HG03457 (cell line): Measurements from ENCODE around the gene CEP72.
"Not testable (repeated sequence)": the region's sequence is repeated elsewhere in the genome, so short reads cannot be mapped to it uniquely, and the experiment has no call there.

Experiments
- ATAC-seq: cut with Tn5 transposase; IDR thresholded peaks from one replicate; pipeline ENCODE4 v1.9.1; 2021; ENCODE audit warnings: moderate number of reproducible peaks; ENCODE audit not compliant: unreplicated experiment

CEP72 gene

GRCh38 chr5:612498-613424, 621 bp downstream of the CEP72 start:
- ATAC-seq, result peak; percentile 16

- ATAC-seq, result no peak
These were observed 4.4 kb downstream of the CEP72 start for GRCh38 chr5:616484-617039.

- ATAC-seq, result no peak
These were observed 5.8 kb downstream of the CEP72 start for GRCh38 chr5:617896-618295.

- no peak for ATAC-seq
These were observed 6.3 kb downstream of the CEP72 start for GRCh38 chr5:618450-618849.

- ATAC-seq, result no peak
These were observed 7.3 kb downstream of the CEP72 start for GRCh38 chr5:619444-619843.

GRCh38 chr5:620152-620551, 8.0 kb downstream of the CEP72 start:
- ATAC-seq, result no peak

GRCh38 chr5:620586-621180, 8.5 kb downstream of the CEP72 start:
- no peak for ATAC-seq

- ATAC-seq, result no peak
These were observed 9.2 kb downstream of the CEP72 start for GRCh38 chr5:621341-621761.

- no peak for ATAC-seq
These were observed 10.2 kb downstream of the CEP72 start for GRCh38 chr5:622359-622758.

GRCh38 chr5:622946-623522, 10.9 kb downstream of the CEP72 start:
- no peak for ATAC-seq

- ATAC-seq, result no peak
These were observed 11.4 kb downstream of the CEP72 start for GRCh38 chr5:623531-623930.

GRCh38 chr5:624118-624950, 12.2 kb downstream of the CEP72 start:
- ATAC-seq, result no peak

- ATAC-seq, result no peak
These were observed 12.8 kb downstream of the CEP72 start for GRCh38 chr5:624951-625230.

- ATAC-seq, result no peak
These were observed 13.4 kb downstream of the CEP72 start for GRCh38 chr5:625516-625915.

GRCh38 chr5:626850-627249, 14.7 kb downstream of the CEP72 start:
- no peak for ATAC-seq

GRCh38 chr5:627840-628239, 15.7 kb downstream of the CEP72 start:
- ATAC-seq, result no peak

GRCh38 chr5:628351-629205, 16.4 kb downstream of the CEP72 start:
- not testable (repeated sequence) for ATAC-seq

GRCh38 chr5:633501-633955, 21.4 kb downstream of the CEP72 start:
- no peak for ATAC-seq

GRCh38 chr5:634191-634590, 22.1 kb downstream of the CEP72 start:
- ATAC-seq, result no peak
